ENCODE data around the gene DCXR. TPM values are rescaled to one million over a fixed set of nuclear protein-coding genes. Genes with fewer than 3 reads are reported as not detected.

The DCXR gene
- total RNA-seq, 1 experiment from 2014 or later, result 135 TPM

DNA sequence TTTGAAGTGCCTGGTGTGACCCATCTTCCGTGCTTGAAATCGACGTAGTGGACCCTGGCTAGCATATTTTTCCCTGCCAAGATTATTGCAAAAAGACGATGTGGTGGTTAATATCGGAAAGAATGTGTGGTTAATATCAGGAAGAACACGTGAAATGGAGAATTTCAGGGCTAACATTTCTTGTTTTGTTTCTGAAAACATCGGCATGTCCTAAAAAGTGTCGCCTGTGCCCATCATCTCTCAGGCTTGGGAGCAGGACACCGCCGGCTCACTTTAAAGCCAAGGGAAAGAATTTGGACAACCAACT is 345 bp upstream of the DCXR start:
- no TSS peak for BruUV-seq (replicated peaks)
- Histone ChIP-seq H3K4me1 (ENCODE audit: insufficient read depth, low read length) (peaks cover 21% of the 10 kb centered on the region), H3K9ac (ENCODE audit: low read length) (no peak overlapping the region), H3K9me3 (ENCODE audit: low read length) (no peaks in the 10 kb centered on the region), H3K4me2 (ENCODE audit: low read length) (peak overlapping the region; percentile 93), H3K36me3 (ENCODE audit: low read depth, low read length) (no peaks in the 10 kb centered on the region), H3K27ac (ENCODE audit: low read length) (no peak overlapping the region), H4K20me1 (ENCODE audit: low read length) (peaks cover 8% of the 10 kb centered on the region; the same call in 1 of the 2 replicates), H2AFZ (ENCODE audit: low read length) (peak overlapping the region; percentile 96), H3K4me3 (ENCODE audit: low read length) (peak overlapping the region; percentile 86), H3K27me3 (ENCODE audit: low read length) (no peaks in the 10 kb centered on the region), H3K79me2 (ENCODE audit: low read length) (peaks cover 17% of the 10 kb centered on the region), H3F3A (ENCODE audit: low read length, unreplicated experiment) (no peaks in the 10 kb centered on the region), H3K9me2 (replicated peaks; ENCODE audit: low read length) (no peaks in the 10 kb centered on the region)
- ATAC-seq (no peak), DNase-seq (no peak)
- CTCF ChIA-PET, result interaction anchor here (0.6 to 1.1 kb wide), 6 partner anchors 8 to 204 kb away, joined by 3 to 10 read pairs (median 3); partner anchors contain the start of genes CENPX, DUS1L and LRRC45
- intact Hi-C loops (cut with micrococcal nuclease), result loop anchor here (5.0 kb wide), 1 partner anchor 59 kb away; the partner anchor contains the start of gene FASN
- POLR2A ChIA-PET (ENCODE audit: unreplicated experiment), result interaction anchor here (0.6 to 1.0 kb wide), 9 partner anchors 14 to 153 kb away, joined by 3 to 5 read pairs (median 4); partner anchors contain the start of genes FASN and MAFG
- TF ChIP-seq EZH2phosphoT487 (IDR thresholded peaks at IDR 0.05; ENCODE audit: borderline replicate concordance, low read length), result no peak
- TF ChIP-seq, protein P1, sequence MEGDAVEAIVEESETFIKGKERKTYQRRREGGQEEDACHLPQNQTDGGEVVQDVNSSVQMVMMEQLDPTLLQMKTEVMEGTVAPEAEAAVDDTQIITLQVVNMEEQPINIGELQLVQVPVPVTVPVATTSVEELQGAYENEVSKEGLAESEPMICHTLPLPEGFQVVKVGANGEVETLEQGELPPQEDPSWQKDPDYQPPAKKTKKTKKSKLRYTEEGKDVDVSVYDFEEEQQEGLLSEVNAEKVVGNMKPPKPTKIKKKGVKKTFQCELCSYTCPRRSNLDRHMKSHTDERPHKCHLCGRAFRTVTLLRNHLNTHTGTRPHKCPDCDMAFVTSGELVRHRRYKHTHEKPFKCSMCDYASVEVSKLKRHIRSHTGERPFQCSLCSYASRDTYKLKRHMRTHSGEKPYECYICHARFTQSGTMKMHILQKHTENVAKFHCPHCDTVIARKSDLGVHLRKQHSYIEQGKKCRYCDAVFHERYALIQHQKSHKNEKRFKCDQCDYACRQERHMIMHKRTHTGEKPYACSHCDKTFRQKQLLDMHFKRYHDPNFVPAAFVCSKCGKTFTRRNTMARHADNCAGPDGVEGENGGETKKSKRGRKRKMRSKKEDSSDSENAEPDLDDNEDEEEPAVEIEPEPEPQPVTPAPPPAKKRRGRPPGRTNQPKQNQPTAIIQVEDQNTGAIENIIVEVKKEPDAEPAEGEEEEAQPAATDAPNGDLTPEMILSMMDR (conservative IDR thresholded peaks at IDR 0.05; ENCODE audit: low read depth, low read length), result no peak
- TF ChIP-seq EZH2 (IDR thresholded peaks at IDR 0.05; ENCODE audit: low read length, unreplicated experiment), result no peak

DNA sequence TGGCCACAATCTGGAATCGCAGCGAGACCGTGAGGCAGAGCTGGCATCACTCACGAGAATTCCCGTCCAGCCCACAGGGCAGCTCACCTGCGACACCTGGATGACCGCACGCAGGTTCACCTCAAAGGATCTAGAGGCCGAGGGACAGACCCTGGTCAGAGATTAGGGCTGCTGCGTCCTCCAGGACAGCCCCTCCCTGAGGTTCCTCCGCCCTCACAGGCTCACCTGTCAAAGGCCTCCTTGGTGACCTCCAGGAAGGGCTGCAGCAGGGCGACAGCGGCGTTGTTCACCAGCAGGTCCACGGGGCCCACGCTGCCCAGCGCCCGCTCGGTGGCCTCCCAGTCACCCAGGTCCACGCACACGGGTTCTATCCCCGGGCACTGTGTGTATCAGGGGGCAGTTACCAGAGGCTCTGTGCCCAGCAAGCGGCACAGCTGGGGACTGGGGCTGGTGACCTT is 834 bp downstream of the DCXR start:
- H4K20me1 ChIP-seq (ENCODE audit: low read length), result peaks cover 8% of the 10 kb centered on the region; the same call in 1 of the 2 replicates
- H3K27ac ChIP-seq (ENCODE audit: low read length), result no peak overlapping the region
- intact Hi-C loops (cut with micrococcal nuclease), result loop anchor here (5.0 kb wide), 1 partner anchor 61 kb away; the partner anchor contains the start of gene FASN
- ATAC-seq (peak; percentile 0; the same call in 1 of the 2 replicates), DNase-seq (no peak)
- ChIA-PET POLR2A (ENCODE audit: unreplicated experiment) (no interaction called here), CTCF (no interaction called here)
- H3K9me2 ChIP-seq (replicated peaks; ENCODE audit: low read length), result no peaks in the 10 kb centered on the region
- TSS peak; percentile 51 for BruUV-seq (replicated peaks)
- H3K27me3 ChIP-seq (ENCODE audit: low read length), result no peaks in the 10 kb centered on the region
- peak overlapping the region; percentile 75 for H3K9ac ChIP-seq (ENCODE audit: low read length)
- no peaks in the 10 kb centered on the region for H3K9me3 ChIP-seq (ENCODE audit: low read length)
- no peaks in the 10 kb centered on the region for H3K36me3 ChIP-seq (ENCODE audit: low read depth, low read length)
- H3F3A ChIP-seq (ENCODE audit: low read length, unreplicated experiment), result no peaks in the 10 kb centered on the region
- H3K4me1 ChIP-seq (ENCODE audit: insufficient read depth, low read length), result peaks cover 25% of the 10 kb centered on the region
- H3K4me2 ChIP-seq (ENCODE audit: low read length), result peak overlapping the region; percentile 93
- H3K79me2 ChIP-seq (ENCODE audit: low read length), result peaks cover 17% of the 10 kb centered on the region
- TF ChIP-seq, protein P1 (conservative IDR thresholded peaks at IDR 0.05; ENCODE audit: low read depth, low read length), result no peak
- TF ChIP-seq EZH2phosphoT487 (IDR thresholded peaks at IDR 0.05; ENCODE audit: borderline replicate concordance, low read length) (no peak), EZH2 (IDR thresholded peaks at IDR 0.05; ENCODE audit: low read length, unreplicated experiment) (no peak)
- H3K4me3 ChIP-seq (ENCODE audit: low read length), result peak overlapping the region; percentile 86
- H2AFZ ChIP-seq (ENCODE audit: low read length), result no peak overlapping the region

DNA sequence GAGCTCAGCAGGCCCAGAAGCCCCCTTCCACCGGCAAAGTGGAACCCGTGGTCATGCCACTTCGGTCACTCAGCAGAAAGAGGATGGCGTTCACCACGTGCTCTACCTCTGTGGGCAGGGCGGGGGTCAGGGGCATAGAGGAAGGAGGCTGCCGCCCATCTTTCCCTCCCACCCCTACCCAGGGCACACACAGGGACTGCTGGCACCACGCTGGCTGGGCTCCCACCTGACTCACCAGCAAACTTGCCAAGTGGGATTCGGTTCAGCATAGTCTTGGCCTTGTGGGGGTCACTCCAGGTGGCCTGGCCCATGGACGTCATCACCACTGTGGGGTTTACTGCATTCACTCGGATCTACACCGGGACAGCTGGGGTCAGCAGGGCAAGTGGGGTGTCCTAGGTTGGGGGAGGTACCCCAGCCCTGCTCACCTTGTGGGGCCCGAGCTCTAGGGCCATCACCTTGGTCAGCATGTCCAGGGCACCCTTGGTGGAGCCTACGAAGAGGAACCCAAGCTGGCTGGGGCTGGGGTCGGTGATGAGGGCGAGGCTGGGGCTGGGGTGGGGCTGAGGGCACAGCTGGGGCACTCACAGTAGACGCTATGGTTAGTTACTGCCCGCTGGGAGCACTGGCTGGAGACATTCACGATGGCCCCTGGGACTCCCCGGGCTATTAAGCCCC is 1.4 kb downstream of the DCXR start:
- Histone ChIP-seq H3K27me3 (ENCODE audit: low read length) (no peaks in the 10 kb centered on the region), H3K79me2 (ENCODE audit: low read length) (peaks cover 17% of the 10 kb centered on the region), H4K20me1 (ENCODE audit: low read length) (peaks cover 8% of the 10 kb centered on the region; the same call in 1 of the 2 replicates), H3K9me3 (ENCODE audit: low read length) (no peaks in the 10 kb centered on the region), H3K4me2 (ENCODE audit: low read length) (peak overlapping the region; percentile 93), H3K4me1 (ENCODE audit: insufficient read depth, low read length) (peaks cover 25% of the 10 kb centered on the region), H3K36me3 (ENCODE audit: low read depth, low read length) (no peaks in the 10 kb centered on the region), H3K9me2 (replicated peaks; ENCODE audit: low read length) (no peaks in the 10 kb centered on the region), H2AFZ (ENCODE audit: low read length) (no peak overlapping the region), H3K9ac (ENCODE audit: low read length) (peak overlapping the region; percentile 75; the same call in 1 of the 2 replicates), H3F3A (ENCODE audit: low read length, unreplicated experiment) (no peaks in the 10 kb centered on the region), H3K27ac (ENCODE audit: low read length) (no peak overlapping the region), H3K4me3 (ENCODE audit: low read length) (peak overlapping the region; percentile 86)
- ATAC-seq, result no peak
- CTCF ChIA-PET, result no interaction called here
- POLR2A ChIA-PET (ENCODE audit: unreplicated experiment), result no interaction called here
- intact Hi-C loops (cut with micrococcal nuclease), result loop anchor here (5.0 kb wide), 1 partner anchor 61 kb away; the partner anchor contains the start of gene FASN
- DNase-seq, result peak; percentile 56
- TF ChIP-seq, protein P1 (conservative IDR thresholded peaks at IDR 0.05; ENCODE audit: low read depth, low read length), result no peak
- TF ChIP-seq EZH2phosphoT487 (IDR thresholded peaks at IDR 0.05; ENCODE audit: borderline replicate concordance, low read length) (no peak), EZH2 (IDR thresholded peaks at IDR 0.05; ENCODE audit: low read length, unreplicated experiment) (no peak)
- no TSS peak for BruUV-seq (replicated peaks)

Data from PC-3 (cell line).